Lung (tissue), 12 donors: ENCODE measurements around the gene HSBP1. TPM values are rescaled to one million over a fixed set of nuclear protein-coding genes. Genes with fewer than 3 reads are reported as not detected.

Source experiments
- ATAC-seq: fragments of 200-7000 bp; cut with Tn5 transposase; one replicate; pipeline ENCODE4 v1.9.1; 2020; ENCODE audit warnings: moderate number of reproducible peaks; ENCODE audit not compliant: insufficient read depth, low FRiP score
- DNase-seq, 3 donors: peaks; one replicate each; pipeline ENCODE4 v3.0.0-alpha.2; 2013 to 2017
- H3K27ac ChIP-seq, 2 donors: one replicate each; pipeline ENCODE4 v1.5.1; 2013; ENCODE audit warnings: mild to moderate bottlenecking in 2 of 2, moderate library complexity in 2 of 2, control low read depth in 1 of 2, inconsistent platforms in 1 of 2, low read depth in 1 of 2, low read length in 1 of 2
- H3K27me3 ChIP-seq, 3 donors: one replicate each; pipeline ENCODE4 v1.5.1; 2013; ENCODE audit warnings: low read length in 2 of 3; ENCODE audit not compliant: control insufficient read depth in 3 of 3, insufficient read depth in 3 of 3
- H3K36me3 ChIP-seq, 4 donors: one replicate each; pipeline ENCODE4 v1.5.1; 2013; ENCODE audit warnings: low read length in 4 of 4, mild to moderate bottlenecking in 1 of 4, moderate library complexity in 1 of 4; ENCODE audit not compliant: control insufficient read depth in 4 of 4, insufficient read depth in 4 of 4
- H3K4me1 ChIP-seq, 5 donors: one replicate each; pipeline ENCODE4 v1.5.1; 2013; ENCODE audit warnings: low read length in 5 of 5, mild to moderate bottlenecking in 2 of 5, moderate library complexity in 1 of 5; ENCODE audit not compliant: control insufficient read depth in 5 of 5, insufficient read depth in 5 of 5
- H3K4me3 ChIP-seq: one replicate; pipeline ENCODE4 v1.5.1; 2013; ENCODE audit warnings: mild to moderate bottlenecking, control low read depth, moderate library complexity
- H3K9ac ChIP-seq, 2 donors: one replicate each; pipeline ENCODE4 v1.5.1; 2013; ENCODE audit warnings: low read length in 2 of 2, control low read depth in 1 of 2; ENCODE audit not compliant: insufficient read depth in 1 of 2
- H3K9me3 ChIP-seq, 4 donors: one replicate each; pipeline ENCODE4 v1.5.1; 2013; ENCODE audit warnings: low read length in 3 of 4, mild to moderate bottlenecking in 1 of 4, moderate library complexity in 1 of 4; ENCODE audit not compliant: control insufficient read depth in 4 of 4, insufficient read depth in 3 of 4
- CTCF ChIP-seq: IDR thresholded peaks from 2 replicates; pipeline ENCODE4 v1.5.1; 2012; ENCODE audit warnings: mild to moderate bottlenecking; ENCODE audit errors: control extremely low read depth, extremely low read depth
- WGBS, 2 donors: extraction: QIAGEN DNeasy Blood & Tissue Kit; methylation state at CpG; one replicate each; pipeline ENCODE4 v1.1.7; 2013; 5-methylcytosine and 5-hydroxymethylcytosine counted together
- polyA plus RNA-seq, 2 donors: library from polyadenylated mRNA; stranded (reverse); fragments of 200-250 nt; gene quantifications; one replicate each; pipeline ENCODE4 v1.2.1, GENCODE V29; 2013
- total RNA-seq, 2 donors: library from RNA; depleted of rRNA in 1 of 2; stranded (reverse); fragments of >200 nt in 1 of 2; gene quantifications; one replicate each; pipeline ENCODE4 v1.2.1, GENCODE V29; 2014 to 2021
- donor health status: control.
- donor health status: control.
- donor health status: Bipolar disorder and iron deficiency.
- donor health status: healthy.
- donor health status: DM: yes; HTN: yes; CAD: no.

HSBP1 gene
- total and polyA plus RNA-seq, 4 donors, result 50.5 to 109 (median 95.4) TPM

DNA sequence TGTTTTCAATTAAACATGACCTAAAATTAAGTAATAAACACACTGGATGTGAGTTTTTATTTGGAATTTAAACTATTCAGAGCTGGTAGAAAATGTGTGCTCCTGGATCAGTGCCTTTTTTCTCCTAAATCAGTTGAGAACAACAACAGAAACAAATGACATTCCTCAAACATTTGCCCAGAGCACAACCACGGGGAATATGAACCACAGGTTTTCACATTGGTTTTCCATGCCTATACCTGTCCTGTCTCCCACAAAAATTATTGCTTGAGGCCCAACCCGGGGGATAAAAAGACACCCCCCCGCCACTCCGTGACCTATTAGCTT is 6.8 kb downstream of the HSBP1 start:
- no peak for ATAC-seq
- no peaks in the 10 kb centered on the region for H3K9me3 ChIP-seq
- peaks cover 2 to 15% (median 10%) of the 10 kb centered on the region in 5 donors for H3K4me1 ChIP-seq
- peaks cover 0 to 20% (median 5%) of the 10 kb centered on the region in 4 donors for H3K36me3 ChIP-seq
- no peak overlapping the region for H3K4me3 ChIP-seq
- DNase-seq, result no peak
- WGBS, 2 donors, result 73 to 78% methylated on average over 4 of the region's 4 CpGs
- no peak overlapping the region for H3K27ac ChIP-seq
- no peaks in the 10 kb centered on the region for H3K27me3 ChIP-seq
- no peak overlapping the region for H3K9ac ChIP-seq
- TF ChIP-seq CTCF, result no peak

DNA sequence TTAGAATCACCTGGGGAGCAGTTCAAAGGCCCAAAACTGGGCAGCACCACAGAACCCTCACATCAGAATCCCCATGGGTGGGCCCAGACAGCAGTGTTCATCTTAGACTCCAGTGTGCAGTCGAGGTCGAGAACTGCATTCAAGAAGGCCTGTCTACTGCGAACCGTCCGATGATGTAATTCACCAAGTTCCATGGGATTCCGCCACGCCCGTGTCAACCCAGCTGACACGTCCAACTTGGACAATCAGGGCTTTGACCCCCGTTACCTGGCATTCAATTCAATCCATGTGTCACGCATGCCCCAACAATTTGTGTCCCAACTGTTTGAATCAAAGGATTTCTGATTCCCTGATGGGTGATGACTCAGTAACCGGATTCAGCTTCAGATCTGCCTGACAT is 9.2 kb downstream of the HSBP1 start:
- Histone ChIP-seq H3K9me3 (no peaks in the 10 kb centered on the region), H3K27ac (no peak overlapping the region), H3K9ac (no peak overlapping the region), H3K4me1 (peaks cover under 1 to 15% (median 10%) of the 10 kb centered on the region in 5 donors), H3K36me3 (peaks cover 0 to 1% (median 0%) of the 10 kb centered on the region in 4 donors), H3K27me3 (no peaks in the 10 kb centered on the region), H3K4me3 (no peak overlapping the region)
- no peak for ATAC-seq
- 93 to 94% methylated on average over 12 of the region's 12 CpGs for WGBS, 2 donors
- TF ChIP-seq CTCF, result no peak
- DNase-seq, result no peak

DNA sequence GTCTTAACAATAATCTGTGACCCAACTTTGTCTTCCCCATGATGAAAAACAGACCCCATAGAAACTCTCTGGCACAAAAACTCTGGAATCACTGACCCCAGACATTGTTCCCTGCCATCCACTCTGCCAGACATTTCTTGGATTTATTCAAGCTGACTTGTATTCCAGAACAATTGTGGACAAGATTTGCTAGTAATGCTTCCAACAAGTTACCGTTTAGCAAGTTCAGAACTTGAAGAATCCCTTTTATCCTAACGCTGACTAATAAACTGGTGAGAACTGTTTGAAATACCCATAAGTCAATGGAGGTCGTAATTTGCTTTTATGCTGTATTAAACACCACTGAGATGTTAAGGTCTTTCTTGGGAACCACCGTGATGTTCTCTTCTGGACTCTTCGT is 10.5 kb downstream of the HSBP1 start:
- H3K27ac ChIP-seq, result no peak overlapping the region
- no peak overlapping the region for H3K9ac ChIP-seq
- H3K9me3 ChIP-seq, result no peaks in the 10 kb centered on the region
- DNase-seq, result no peak
- 90 to 92% methylated on average over 5 of the region's 5 CpGs for WGBS, 2 donors
- no peak overlapping the region for H3K4me3 ChIP-seq
- H3K27me3 ChIP-seq, result no peaks in the 10 kb centered on the region
- no peaks in the 10 kb centered on the region for H3K36me3 ChIP-seq
- no peak for ATAC-seq
- H3K4me1 ChIP-seq, result peaks cover 0 to 15% (median 10%) of the 10 kb centered on the region in 5 donors
- TF ChIP-seq CTCF, result no peak

- ATAC-seq, result no peak
- Histone ChIP-seq H3K36me3 (no peaks in the 10 kb centered on the region), H3K4me3 (no peak overlapping the region), H3K27ac (no peak overlapping the region), H3K9me3 (no peaks in the 10 kb centered on the region), H3K9ac (no peak overlapping the region), H3K27me3 (no peaks in the 10 kb centered on the region), H3K4me1 (peaks cover 0 to 6% (median 3%) of the 10 kb centered on the region in 5 donors)
- no peak for DNase-seq
- 50 to 69% methylated on average over 8 of the region's 8 CpGs for WGBS, 2 donors
- TF ChIP-seq CTCF, result no peak
Observed at GRCh38 chr16:83819361-83819760, 11.6 kb downstream of the HSBP1 start.
